Activated CD4-positive, alpha-beta T cell treated with anti-CD3 and anti-CD28 coated beads, Interleukin-2, amount 50 U/mL, for 48 hours (primary cell): Measurements from ENCODE around the gene KAT5.
"Not testable (repeated sequence)": the region's sequence is repeated elsewhere in the genome, so short reads cannot be mapped to it uniquely, and the experiment has no call there.

Experiments
- DNase-seq, 2 experiments: peaks; one replicate each; pipeline ENCODE4 v3.0.0-alpha.2; 2020

The KAT5 gene

GRCh38 chr11:65711785-65712632 lies at the start of gene KAT5:
Gene KAT5 (plus strand): TSS chr11:65712252. CDS start chr11:65712268, 16 bp downstream.
- DNase-seq, result peak; percentile 99

GRCh38 chr11:65662799-65663638 lies 49.0 kb upstream of the KAT5 start, which contains the start of gene RELA:
Gene RELA (minus strand): TSS chr11:65662916. CDS start chr11:65662832, 84 bp downstream.
- peak; percentile 88 to 92 for DNase-seq

- peak; percentile 61 to 71 for DNase-seq
Measured at GRCh38 chr11:65663639-65664200, 48.3 kb upstream of the KAT5 start.

GRCh38 chr11:65672180-65672860 lies 39.7 kb upstream of the KAT5 start:
- no peak for DNase-seq

GRCh38 chr11:65672982-65673381 lies 39.1 kb upstream of the KAT5 start:
- no peak for DNase-seq

GRCh38 chr11:65680192-65680743 lies 31.8 kb upstream of the KAT5 start:
- no peak for DNase-seq

GRCh38 chr11:65683480-65683879 lies 28.6 kb upstream of the KAT5 start:
- not testable (repeated sequence) for DNase-seq

GRCh38 chr11:65685981-65686380 lies 26.1 kb upstream of the KAT5 start:
- DNase-seq, result no peak

GRCh38 chr11:65691847-65692246 lies 20.2 kb upstream of the KAT5 start:
- DNase-seq, result not testable (repeated sequence)

GRCh38 chr11:65692367-65692766 lies 19.7 kb upstream of the KAT5 start:
- DNase-seq, result no peak

- DNase-seq, result no peak
Measured at GRCh38 chr11:65695459-65696241, 16.4 kb upstream of the KAT5 start.

- DNase-seq, result no peak
Measured at GRCh38 chr11:65696802-65697552, 15.1 kb upstream of the KAT5 start.

GRCh38 chr11:65698205-65698604 lies 13.8 kb upstream of the KAT5 start:
- no peak for DNase-seq

GRCh38 chr11:65699306-65699705 lies 12.7 kb upstream of the KAT5 start:
- DNase-seq, result no peak

- no peak for DNase-seq
Measured at GRCh38 chr11:65700399-65700798, 11.7 kb upstream of the KAT5 start.

GRCh38 chr11:65701686-65702085 lies 10.4 kb upstream of the KAT5 start:
- DNase-seq, result no peak

- DNase-seq, result no peak
Measured at GRCh38 chr11:65703846-65704245, 8.2 kb upstream of the KAT5 start.

- peak; percentile 84 to 87 for DNase-seq
Measured at GRCh38 chr11:65706303-65706763, 5.7 kb upstream of the KAT5 start.

- DNase-seq, result not testable (repeated sequence)
Measured at GRCh38 chr11:65707002-65707401, 5.0 kb upstream of the KAT5 start.

- no peak for DNase-seq
Measured at GRCh38 chr11:65708451-65708850, 3.6 kb upstream of the KAT5 start.

GRCh38 chr11:65709661-65710060 lies 2.4 kb upstream of the KAT5 start:
- DNase-seq, result no peak
